ENCODE measurements around the gene CCDC85A.

CCDC85A gene

DNA sequence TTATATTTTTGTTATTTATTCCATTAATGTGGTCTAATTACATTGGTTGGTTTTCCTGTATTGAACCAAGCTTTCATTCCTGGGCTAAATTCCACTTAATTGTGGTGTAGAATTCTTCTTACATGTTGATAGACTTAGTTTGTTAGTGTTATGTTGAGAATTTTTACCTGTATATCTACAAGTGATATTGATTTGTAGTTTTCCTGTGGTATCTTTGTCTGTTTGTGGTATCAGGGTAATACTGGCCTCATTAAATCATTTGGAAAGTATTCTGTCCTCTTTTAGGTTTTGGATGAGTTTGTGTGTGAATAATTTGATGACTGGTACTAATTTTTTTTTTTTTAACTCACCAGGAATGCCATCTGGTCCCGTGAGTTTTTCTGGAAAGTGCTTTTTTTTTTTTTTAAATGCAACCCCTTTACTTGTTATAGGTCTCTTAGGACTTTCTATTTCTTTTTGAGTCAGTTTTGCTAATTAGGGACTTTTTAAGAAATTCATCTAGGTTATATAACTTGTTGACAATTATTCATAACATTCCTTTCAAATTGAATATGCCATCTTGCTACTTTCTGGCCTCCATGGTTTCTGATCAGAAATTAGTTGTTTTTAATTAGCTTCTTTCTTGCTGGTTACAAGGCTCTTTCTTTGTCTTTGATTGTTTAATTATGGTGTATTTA, 232.8 kb downstream of the CCDC85A start:
- TF ChIP-seq, protein P1, sequence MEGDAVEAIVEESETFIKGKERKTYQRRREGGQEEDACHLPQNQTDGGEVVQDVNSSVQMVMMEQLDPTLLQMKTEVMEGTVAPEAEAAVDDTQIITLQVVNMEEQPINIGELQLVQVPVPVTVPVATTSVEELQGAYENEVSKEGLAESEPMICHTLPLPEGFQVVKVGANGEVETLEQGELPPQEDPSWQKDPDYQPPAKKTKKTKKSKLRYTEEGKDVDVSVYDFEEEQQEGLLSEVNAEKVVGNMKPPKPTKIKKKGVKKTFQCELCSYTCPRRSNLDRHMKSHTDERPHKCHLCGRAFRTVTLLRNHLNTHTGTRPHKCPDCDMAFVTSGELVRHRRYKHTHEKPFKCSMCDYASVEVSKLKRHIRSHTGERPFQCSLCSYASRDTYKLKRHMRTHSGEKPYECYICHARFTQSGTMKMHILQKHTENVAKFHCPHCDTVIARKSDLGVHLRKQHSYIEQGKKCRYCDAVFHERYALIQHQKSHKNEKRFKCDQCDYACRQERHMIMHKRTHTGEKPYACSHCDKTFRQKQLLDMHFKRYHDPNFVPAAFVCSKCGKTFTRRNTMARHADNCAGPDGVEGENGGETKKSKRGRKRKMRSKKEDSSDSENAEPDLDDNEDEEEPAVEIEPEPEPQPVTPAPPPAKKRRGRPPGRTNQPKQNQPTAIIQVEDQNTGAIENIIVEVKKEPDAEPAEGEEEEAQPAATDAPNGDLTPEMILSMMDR (IDR thresholded peaks at IDR 0.05) = no peak
